Medulla oblongata (tissue), 1 donor: ENCODE results near the gene ADRB2.
"Not testable (repeated sequence)": the region's sequence is repeated elsewhere in the genome, so short reads cannot be mapped to it uniquely, and the experiment has no call there.

Experiments used
- DNase-seq: peaks from one replicate; pipeline ENCODE4 v3.0.0-alpha.2; 2015; ENCODE audit errors: extremely low spot score

ADRB2 gene

DNA sequence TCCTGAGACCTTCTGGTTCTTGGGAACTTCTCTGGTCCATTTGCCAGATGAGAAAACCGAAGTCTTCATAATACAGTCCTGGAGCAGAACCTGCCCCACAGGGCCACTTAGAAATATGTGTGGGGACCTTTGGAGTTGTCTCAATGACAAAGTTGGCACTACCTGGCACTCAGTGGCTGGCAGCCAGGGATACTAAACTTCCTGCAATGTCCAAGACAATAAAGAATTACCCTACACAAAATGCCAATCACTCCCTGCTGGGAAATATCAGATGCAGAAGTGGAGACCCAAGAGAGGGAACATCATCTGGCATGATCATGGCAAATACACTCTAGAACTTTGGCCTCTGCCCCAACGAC, 29.6 kb downstream of the ADRB2 start:
- no peak for DNase-seq

DNA sequence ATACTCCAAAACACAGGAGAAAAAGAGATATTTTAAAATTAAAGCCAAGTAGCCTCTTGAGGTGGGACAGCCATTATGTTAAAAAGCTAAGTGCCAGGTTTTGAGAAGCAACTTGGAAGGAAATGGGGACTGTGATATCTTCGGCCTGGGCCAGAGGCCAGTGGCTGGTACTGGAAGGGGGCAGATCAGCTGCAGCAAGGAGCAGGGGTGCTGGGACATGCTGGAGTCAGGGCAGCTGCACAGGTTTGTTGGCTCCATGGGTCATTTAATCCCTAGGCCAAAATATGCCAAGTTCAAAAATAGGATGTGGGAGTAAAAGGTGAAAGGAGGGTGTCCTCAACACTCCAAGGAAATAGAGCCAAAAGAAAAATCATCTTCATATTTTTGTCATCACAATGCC, 30.0 kb downstream of the ADRB2 start:
- DNase-seq = no peak

DNA sequence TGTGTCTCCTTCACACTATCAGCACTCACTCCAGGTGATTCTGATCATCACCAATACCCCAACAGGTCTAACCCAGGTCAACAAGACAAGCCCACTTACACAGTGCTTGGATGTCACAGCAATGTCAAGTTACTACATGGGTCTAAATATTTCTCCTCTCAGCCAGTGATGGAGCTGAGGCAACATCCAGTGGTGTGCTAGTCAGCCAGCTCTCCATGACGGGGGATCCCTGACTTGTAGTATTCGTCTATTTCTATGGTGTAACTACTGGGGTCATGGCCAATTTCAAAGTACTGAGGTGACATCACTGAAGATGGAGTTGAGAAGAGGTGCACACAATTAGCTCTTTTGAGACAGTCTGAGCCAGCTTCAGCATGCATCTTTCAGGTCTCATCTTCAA, 31.1 kb downstream of the ADRB2 start:
- no peak for DNase-seq

DNA sequence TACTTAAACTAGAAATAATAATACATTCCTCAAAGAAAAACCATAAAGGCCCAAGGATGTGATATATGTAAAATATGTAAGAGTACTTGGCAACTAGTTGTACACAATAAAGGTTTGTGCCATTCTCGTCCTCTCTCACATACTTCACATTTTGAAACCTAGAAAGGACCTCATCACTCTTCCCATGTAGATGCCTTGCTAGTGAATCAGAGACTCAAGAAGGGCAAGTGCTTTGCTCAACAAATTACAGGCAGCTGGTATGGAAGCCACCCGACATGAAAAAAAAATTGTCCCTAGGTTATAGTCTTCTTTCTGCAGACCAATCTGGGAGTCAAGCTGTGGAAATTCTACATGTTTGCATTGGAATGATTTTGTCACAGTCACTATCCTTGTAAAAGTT, 31.7 kb downstream of the ADRB2 start:
- DNase-seq = no peak

DNA sequence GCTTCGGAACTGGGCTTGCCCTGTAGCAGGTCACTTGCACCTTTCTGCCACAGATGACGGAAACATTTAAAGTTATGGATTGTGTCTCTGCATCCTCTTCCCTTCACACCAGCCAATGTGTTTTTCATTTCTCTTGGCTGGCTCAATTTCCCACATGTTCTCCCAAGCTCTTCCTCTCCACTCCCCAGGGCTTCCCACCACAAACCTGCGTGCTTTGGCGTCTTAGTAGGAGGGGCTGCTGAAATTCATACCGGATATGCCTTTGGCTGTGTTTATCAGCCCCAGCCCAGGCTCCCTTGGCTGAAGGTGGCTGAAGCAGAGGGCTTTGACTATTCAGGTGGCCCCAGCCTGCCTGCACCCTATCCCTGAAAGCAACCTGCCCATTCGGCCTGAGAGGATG, 32.1 kb downstream of the ADRB2 start:
- DNase-seq = no peak

DNA sequence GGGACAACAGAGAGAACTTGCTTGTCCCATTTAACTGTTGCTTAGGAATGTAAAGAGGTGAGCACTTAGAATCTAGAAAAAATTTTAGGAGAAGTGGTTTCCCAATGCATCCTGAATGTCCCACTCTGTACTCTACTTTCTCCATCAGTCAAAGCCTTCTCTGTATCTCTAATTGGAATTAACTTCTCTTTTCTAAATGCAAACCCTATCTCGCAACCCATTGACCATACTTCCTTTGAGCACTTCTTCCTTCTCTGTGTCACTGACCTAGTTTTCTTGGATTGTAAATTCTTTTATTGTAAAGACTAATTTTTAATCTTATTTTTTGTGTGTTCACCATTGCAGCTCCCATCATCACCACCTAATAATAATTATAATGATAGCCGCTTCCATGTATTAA, 33.3 kb downstream of the ADRB2 start:
- peak; percentile 7 for DNase-seq

DNA sequence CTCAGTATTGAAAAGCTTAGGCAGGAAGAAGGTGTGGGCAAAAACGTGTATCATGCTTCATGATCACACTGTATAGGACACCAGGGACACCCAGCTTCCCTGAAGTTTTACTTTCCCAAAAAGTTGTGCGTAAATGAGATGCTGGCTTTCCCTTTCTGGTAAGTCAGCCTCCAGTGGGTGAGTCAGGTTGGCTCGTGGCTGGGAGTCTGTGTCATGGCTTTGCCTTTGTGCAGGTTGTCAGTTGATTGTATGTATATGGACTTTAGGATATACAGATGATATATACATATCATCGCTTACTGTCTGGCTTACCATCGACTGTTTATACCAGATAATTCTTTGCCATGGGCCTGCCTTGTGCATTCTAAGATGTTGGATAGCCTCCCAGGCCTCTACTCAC, 34.2 kb downstream of the ADRB2 start:
- DNase-seq = no peak

DNA sequence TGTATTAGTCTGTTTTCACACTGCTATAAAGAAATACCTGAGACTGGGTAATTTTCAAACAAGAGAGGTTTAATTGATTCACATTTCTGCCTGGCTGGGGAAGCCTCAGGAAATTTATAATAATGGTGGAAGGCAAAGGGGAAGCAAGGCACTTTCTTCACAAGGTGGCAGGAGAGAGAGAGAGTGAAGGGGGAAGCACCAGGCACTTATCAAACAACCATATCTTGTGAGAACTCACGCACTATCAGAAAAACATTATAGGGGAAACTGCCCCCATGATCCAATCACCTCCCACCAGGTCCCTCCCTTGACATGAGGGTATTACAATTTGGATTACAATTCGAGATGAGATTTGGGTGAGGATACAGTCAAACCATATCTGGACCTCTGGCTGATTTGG, 34.7 kb downstream of the ADRB2 start:
- no peak for DNase-seq

DNA sequence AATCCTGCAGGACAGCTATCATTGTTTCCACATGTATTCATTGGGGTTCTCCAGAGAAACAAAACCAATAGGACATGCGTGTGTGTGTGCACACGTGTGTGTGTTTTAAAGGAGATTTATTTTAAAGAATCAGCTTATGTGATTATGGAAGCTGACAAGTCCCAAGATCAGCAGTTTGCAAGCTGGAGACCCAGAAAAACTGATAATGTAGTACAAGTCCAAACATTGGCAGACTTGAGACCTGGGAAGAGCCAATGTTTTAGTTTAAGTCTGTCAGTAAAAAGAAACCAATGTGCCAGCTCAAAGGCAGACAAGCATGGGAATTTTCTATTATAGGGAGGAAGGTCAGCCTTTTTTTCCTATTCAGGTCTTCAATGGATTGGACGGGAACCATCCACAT, 35.3 kb downstream of the ADRB2 start:
- no peak for DNase-seq

DNA sequence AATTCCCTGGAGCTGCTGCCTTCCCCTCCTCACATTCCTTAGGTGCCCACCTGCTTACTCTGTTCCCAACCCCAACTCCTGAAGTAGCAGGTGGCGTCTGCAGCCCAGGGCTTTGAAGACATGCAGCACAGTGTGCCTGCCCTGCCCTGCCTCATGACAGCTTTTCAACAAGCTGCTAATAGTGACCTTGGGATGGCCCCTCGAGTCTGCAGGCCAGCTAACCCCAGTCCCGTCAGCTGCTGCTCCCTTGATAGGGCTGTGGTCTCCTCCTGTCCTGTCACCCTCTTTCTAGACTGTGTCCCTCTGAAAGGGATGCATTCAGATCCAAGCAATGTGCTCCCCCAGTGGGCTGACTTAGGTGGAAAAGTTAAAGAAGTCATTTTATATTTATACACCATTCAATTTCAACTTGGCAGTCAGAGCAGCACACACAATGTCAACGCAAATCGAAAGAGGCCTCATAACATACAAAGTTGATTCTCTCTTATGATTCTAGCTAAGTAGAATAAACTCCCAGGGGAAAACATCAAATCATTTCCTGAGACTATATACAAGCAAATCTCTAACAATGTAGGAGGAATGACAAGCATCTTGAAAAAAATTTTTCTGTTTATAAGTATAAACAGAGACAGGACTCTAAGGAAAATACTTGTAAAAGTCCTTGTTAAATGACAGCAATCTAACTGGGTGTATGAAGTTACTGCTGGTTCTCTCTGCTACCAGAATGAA, 37.9 kb downstream of the ADRB2 start:
- no peak for DNase-seq

DNA sequence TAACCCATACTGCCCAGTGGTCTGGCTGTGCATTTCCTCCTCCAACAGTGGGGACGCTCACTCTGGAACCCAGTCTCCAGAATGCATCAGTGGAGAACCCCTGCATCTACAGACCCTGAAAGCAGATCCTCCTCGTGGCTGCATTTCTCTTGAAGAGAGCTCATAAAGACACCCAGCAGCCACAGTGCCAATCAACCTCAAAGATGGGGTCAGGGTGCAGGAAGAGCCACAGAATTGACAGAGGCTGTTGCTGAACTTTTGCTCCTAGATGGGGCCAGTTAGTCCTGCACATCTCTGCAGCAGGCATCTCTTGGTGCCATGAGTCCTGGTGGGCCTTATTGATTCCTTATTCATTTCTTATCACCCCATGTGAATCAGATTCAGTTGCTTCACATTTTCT, 39.6 kb downstream of the ADRB2 start:
- no peak for DNase-seq

DNA sequence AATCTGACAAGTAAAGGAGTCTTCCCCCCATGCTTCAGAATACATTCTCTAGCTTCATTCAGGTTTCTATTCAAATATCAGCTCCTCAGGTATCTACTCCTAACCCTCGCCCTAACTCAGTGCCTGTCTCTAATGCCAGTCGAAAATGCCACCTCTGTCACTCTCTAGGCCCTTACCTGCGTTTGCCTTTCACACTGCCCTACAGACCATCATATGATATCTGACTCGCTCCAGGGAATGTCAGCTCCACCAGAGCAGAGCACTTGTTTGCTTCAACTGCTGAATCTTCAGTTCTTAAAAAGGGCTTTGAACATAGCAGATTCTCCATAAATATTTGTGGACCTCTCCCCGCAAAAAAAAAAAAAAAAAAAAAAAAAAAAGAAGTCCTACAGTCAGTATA, 46.7 kb downstream of the ADRB2 start:
- no peak for DNase-seq

DNA sequence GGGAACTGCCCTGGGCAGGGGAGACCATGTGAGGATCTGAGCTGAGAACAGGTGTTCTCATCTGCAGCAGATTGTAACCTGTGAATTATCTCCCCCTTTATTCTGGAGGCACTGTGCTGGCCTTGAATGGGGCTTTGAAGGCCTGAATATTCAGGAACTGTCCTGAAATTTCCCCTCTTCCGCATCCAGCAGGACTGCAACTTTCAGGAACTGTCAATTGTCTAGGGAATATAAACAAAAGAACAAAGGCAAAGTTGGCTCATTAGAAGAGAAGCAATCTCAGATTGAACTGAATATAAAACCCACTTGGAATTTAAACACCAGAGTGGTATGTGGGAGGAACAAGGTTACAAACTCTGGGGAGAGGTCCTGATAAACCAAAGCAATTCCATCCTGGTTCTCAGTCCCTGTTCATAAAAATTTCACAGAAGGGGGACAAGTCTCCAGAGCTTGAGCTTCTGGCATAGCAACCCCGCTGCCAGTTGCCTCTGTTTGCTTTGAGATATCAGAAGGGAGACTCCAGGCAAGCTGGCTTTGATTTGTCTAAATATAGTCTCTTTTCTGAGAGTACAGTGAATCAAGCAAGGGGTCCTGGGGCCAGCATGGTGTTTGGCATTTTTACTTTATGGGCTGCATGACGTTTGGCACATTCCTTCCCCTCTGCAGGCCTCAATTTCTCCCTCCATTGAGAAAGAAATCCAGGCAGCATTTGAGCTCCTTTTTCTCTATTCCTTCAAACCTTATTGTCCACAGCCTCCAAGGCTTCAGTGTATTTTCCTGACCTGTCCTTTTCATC, 47.5 kb downstream of the ADRB2 start:
- DNase-seq = no peak

DNA sequence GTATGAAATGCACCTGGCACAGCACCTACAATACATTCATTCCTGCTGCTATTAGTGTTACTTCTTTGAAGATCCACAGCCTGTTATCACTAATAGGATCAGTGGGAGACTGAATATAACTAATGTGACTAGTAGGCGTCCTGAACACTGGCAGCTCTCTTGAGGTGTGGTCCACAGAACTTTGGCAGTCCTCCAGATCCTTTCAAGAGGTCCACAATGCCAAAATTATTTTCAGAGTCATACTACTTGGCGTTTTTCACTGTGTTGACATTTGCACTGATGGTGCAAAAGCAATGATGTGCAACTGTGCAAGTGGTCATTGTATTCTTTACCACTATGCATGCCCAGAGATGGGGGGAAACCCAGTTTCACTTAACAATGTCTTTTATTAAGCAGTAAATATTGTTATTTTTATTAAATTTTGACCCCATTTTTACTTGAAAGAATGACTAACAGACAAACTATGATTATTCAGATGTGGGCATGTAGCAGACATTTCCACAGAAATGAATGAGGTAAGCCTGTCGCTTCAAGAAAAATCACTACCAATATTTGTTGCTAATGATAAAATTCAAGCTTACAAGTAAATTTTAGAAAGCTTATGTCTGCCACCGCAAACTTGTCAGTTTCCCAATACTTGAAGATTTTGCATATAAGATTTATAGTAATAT, 48.9 kb downstream of the ADRB2 start:
- no peak for DNase-seq

DNA sequence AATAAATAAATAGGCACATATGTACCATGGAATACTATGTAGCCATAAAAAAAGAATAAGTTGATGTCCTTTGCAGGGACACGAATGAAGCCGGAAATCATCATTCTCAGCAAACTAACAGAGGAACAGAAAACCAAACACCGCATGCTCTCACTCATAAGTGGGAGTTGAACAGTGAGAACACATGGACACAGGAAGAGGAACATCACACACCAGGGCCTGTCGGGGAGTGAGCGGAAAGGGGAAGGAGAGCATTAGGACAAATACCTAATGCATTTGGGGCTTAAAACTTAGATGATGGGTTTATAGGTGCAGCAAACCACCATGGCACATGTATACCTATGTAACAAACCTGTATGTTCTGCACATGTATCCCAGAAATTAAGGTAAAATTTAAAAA, 51.0 kb downstream of the ADRB2 start:
- DNase-seq = not testable (repeated sequence)
